Lower leg skin (tissue), 4 donors: Measurements from ENCODE around the gene FBRS. TPM values are rescaled to one million over a fixed set of nuclear protein-coding genes. Genes with fewer than 3 reads are reported as not detected.

ENCODE experiments used
- DNase-seq, 2 donors: peaks; one replicate each; pipeline ENCODE4 v3.0.0-alpha.2; 2019; ENCODE audit warnings: low spot score in 2 of 2
- H3K4me3 ChIP-seq: fragments of 200-600 bp; sonication (generic); 2 replicates; pipeline ENCODE4 v1.5.1; 2017; ENCODE audit warnings: mild to moderate bottlenecking, low read depth; ENCODE audit not compliant: poor library complexity, severe bottlenecking
- POLR2A ChIP-seq, 2 donors: fragments of 450-650 bp; IDR thresholded peaks; one replicate each; pipeline ENCODE4 v1.6.1; 2016 to 2017; ENCODE audit warnings: antibody characterized with exemption in 2 of 2, mild to moderate bottlenecking in 1 of 2, moderate library complexity in 1 of 2
- WGBS, 2 donors: methylation state at CpG; one replicate each; pipeline ENCODE4 v1.1.5; 2018; 5-methylcytosine and 5-hydroxymethylcytosine counted together
- intact Hi-C: fragments of 100-400 bp; cut with DNase I; formaldehyde crosslinking; loops from one replicate; pipeline ENCODE4 v1.15.0; 2023; ENCODE audit warnings: low total_unique reads
- total RNA-seq, 4 donors: library from RNA; depleted of rRNA; stranded (reverse); fragments of >200 nt; gene quantifications; one replicate each; pipeline ENCODE4 v1.1.0, GENCODE V29; 2016
- TF ChIP-seq, protein P1 (sequence below), 3 donors: fragments of 450-650 bp; IDR thresholded peaks; one replicate each; pipeline ENCODE4 v1.5.1; 2016; ENCODE audit warnings: antibody characterized with exemption in 3 of 3, mild to moderate bottlenecking in 3 of 3, moderate library complexity in 2 of 3

Gene FBRS
- total RNA-seq, 4 donors from 2014 or later, result 51.0 to 103 (median 58.3) TPM

DNA sequence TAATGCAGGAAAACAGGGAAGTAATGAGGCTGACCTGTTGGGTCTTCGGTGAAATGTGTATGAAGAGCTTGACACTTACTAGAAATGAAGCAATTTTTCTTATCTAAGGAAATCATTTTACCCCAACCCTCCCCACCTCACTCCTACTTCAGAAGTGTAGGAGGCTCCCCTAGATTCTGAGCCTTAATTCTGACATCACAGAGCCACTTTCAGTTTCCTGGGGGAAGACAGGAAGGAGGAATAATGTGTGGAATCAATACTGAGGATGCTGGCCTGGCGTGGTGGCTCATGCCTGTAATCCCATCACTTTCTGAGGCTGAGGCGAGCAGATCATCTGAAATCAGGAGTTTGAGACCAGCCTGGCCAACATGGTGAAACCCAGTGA is 20.3 kb downstream of the FBRS start:
- DNase-seq, result no peak
- H3K4me3 ChIP-seq, result no peak overlapping the region
- intact Hi-C loops, result no loop called here
- WGBS, 2 donors, result 82% methylated on average over 3 of the region's 3 CpGs
- TF ChIP-seq, protein P1, sequence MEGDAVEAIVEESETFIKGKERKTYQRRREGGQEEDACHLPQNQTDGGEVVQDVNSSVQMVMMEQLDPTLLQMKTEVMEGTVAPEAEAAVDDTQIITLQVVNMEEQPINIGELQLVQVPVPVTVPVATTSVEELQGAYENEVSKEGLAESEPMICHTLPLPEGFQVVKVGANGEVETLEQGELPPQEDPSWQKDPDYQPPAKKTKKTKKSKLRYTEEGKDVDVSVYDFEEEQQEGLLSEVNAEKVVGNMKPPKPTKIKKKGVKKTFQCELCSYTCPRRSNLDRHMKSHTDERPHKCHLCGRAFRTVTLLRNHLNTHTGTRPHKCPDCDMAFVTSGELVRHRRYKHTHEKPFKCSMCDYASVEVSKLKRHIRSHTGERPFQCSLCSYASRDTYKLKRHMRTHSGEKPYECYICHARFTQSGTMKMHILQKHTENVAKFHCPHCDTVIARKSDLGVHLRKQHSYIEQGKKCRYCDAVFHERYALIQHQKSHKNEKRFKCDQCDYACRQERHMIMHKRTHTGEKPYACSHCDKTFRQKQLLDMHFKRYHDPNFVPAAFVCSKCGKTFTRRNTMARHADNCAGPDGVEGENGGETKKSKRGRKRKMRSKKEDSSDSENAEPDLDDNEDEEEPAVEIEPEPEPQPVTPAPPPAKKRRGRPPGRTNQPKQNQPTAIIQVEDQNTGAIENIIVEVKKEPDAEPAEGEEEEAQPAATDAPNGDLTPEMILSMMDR (IDR thresholded peaks at IDR 0.05), result no peak
- TF ChIP-seq POLR2A (IDR thresholded peaks at IDR 0.05), result no peak

DNA sequence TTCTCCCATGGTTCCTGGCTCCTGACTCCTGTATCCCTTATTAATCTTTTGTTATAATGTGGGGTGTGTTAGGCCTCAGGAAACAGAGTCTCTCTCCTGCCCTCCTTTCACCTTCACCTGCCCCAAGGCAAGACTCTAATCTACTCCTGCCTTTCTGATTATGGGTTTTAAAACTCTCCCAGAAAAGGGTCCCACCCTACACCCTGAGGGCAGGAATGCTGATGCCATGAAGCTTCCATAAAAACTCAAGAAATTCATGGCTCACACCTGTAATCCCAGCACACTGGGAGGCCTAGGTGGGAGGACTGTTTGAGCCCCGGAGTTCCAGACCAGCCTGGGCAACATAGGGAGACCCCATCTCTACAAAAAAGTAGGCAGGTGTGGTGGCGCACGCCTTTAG is 22.1 kb downstream of the FBRS start:
- TF ChIP-seq, protein P1 (IDR thresholded peaks at IDR 0.05), result no peak
- TF ChIP-seq POLR2A (IDR thresholded peaks at IDR 0.05), result no peak
- DNase-seq, result no peak
- intact Hi-C loops, result no loop called here
- 82 to 87% methylated on average over 3 of the region's 3 CpGs for WGBS, 2 donors
- H3K4me3 ChIP-seq, result no peak overlapping the region

DNA sequence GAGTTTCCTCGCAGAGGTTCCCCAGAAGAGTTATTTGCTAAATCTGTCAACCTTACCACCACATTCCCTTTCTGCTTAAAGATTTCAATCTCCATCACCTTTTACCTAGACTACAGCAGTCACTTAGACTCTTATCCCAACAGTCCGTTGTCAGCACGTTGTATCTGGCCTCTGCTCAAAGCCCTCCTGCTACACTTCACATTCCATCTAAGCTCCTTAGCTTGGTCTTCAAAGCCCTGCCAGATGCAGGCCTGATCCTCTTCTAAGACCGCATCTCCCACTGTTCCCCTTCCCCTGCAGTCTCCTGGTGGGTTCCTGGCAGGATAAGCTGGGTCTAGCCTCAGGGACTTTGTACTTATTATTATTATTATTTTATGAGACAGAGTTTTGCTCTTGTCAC is 30.5 kb downstream of the FBRS start:
- no peak overlapping the region for H3K4me3 ChIP-seq
- DNase-seq, result no peak
- 68 to 75% methylated on average over 4 of the region's 4 CpGs for WGBS, 2 donors
- intact Hi-C loops, result no loop called here
- TF ChIP-seq, protein P1 (IDR thresholded peaks at IDR 0.05), result no peak
- no peak for TF ChIP-seq POLR2A (IDR thresholded peaks at IDR 0.05)

DNA sequence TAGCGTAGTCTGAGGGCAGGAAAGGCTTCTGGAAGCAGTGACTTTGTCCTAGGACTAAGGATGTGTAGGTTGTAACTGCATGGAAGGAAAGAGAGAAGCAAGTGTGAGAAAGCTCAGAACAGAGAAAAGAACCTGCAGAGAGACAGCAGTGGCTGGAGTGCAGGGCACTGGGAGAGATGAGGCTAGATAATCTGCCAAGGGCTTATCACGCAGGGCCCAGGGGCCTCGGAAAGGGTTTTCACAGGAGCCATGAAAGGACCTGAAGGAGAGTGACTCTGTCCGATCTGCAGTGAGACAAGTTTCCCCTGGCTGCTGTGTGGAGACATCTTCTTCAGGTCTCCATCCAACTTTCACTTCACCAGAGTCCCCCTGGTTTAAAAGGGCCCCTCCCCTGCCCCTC is 33.7 kb downstream of the FBRS start:
- TF ChIP-seq, protein P1 (IDR thresholded peaks at IDR 0.05), result no peak
- no peak for TF ChIP-seq POLR2A (IDR thresholded peaks at IDR 0.05)
- intact Hi-C loops, result no loop called here
- DNase-seq, result no peak
- 66 to 74% methylated on average over 4 of the region's 4 CpGs for WGBS, 2 donors
- no peak overlapping the region for H3K4me3 ChIP-seq

DNA sequence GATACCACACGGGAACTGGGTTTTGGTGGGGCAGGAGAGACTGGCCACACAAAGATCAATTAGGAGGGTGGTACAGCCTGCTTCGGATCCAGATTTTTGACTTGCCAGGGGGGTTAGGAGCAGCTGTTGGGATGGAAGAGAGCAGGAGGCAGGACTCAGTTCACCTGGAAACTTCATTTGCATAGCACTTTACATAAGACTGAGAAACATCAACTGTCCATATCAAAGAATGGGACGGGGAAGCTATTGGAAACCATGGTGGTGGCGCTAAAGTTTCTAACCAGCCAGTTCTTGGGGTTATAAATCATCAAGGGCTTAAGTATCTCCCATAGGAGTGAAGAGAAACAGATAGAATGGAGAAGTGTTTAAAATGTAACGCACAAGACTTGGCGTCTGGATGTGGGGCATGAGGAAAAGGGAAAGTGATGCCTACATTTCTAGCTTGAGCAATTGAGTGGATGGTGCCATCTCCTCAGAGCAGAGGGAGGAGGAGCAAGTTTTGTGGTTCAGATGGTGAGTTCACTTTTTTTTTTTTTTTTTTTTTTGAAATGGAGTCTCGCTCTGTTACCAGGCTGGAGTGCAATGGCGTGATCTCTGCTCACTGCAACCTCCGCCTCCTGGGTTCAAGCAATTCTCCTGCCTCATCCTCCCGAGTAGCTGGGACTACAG is 34.3 kb downstream of the FBRS start:
- 68 to 73% methylated on average over 10 of the region's 10 CpGs for WGBS, 2 donors
- H3K4me3 ChIP-seq, result no peak overlapping the region
- no peak for DNase-seq
- intact Hi-C loops, result no loop called here
- no peak for TF ChIP-seq POLR2A (IDR thresholded peaks at IDR 0.05)
- TF ChIP-seq, protein P1 (IDR thresholded peaks at IDR 0.05), result no peak
